HFFc6 (cell line): ENCODE results near the gene PIK3C2A. TPM values are rescaled to one million over a fixed set of nuclear protein-coding genes. Genes with fewer than 3 reads are reported as not detected.
"Not testable (repeated sequence)": the region's sequence is repeated elsewhere in the genome, so short reads cannot be mapped to it uniquely, and the experiment has no call there.

Source experiments
- DNase-seq: peaks from one replicate; pipeline ENCODE4 v3.0.0-alpha.2; 2018
- H3K27ac Mint-ChIP-seq: 2 replicates; pipeline ENCODE4 v1.8.0; 2020; ENCODE audit warnings: mild to moderate bottlenecking, mixed read lengths
- H3K27me3 Mint-ChIP-seq: 2 replicates; pipeline ENCODE4 v1.8.0; 2021; ENCODE audit warnings: mild to moderate bottlenecking, moderate library complexity, mixed read lengths; ENCODE audit not compliant: insufficient read depth
- H3K36me3 Mint-ChIP-seq: 2 replicates; pipeline ENCODE4 v1.8.0; 2021; ENCODE audit warnings: low read depth, mixed read lengths
- H3K4me1 Mint-ChIP-seq: 2 replicates; pipeline ENCODE4 v1.8.0; 2020; ENCODE audit warnings: low read depth, mixed read lengths
- H3K4me3 Mint-ChIP-seq: 2 replicates; pipeline ENCODE4 v1.8.0; 2020; ENCODE audit warnings: mild to moderate bottlenecking, moderate library complexity, mixed read lengths
- H3K9me3 Mint-ChIP-seq: 2 replicates; pipeline ENCODE4 v1.8.0; 2020; ENCODE audit warnings: mild to moderate bottlenecking, mixed read lengths
- total RNA-seq, 6 experiments: library from RNA; stranded (reverse); fragmentation: NEBNext Ultra II Directional; extraction: Animal tissue kit (Norgen Biotek cat#: 25700); gene quantifications; 2 replicates in 1 of 6; 3 replicates in 5 of 6; pipeline ENCODE4 v1.2.3, GENCODE V29; 2021
- TF ChIP-seq, protein P1 (sequence below): fragments of 200-600 bp; sonication (generic); IDR thresholded peaks from 2 replicates; pipeline ENCODE4 v1.5.0; 2021; ENCODE audit warnings: antibody characterized with exemption, mild to moderate bottlenecking

PIK3C2A gene
- total RNA-seq, 6 experiments from 2014 or later: 52.7 to 60.7 (median 57.6) TPM

DNA sequence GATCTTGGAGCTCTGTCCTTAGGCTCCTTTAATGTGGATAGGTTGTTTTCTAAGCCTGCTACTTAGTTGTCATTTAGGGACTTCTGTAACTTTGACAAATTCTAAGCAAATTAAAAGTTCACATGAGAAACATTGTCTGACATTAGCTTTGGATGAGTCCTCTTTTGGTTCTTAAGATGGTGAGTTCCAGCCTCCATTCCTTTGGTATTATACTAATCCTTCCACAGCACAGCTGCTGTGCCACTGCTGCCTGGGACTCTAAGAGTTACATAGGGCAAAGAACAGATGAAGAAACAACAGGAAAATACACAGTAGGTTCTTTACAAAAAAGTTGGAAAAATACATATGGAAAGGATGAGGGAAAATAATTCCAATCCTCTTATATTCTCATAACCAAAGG is 25.3 kb upstream of the PIK3C2A start:
- H3K4me1 Mint-ChIP-seq: peaks cover 12% of the 10 kb centered on the region
- H3K4me3 Mint-ChIP-seq: no peak overlapping the region
- H3K9me3 Mint-ChIP-seq: no peaks in the 10 kb centered on the region
- DNase-seq: no peak
- H3K36me3 Mint-ChIP-seq: no peaks in the 10 kb centered on the region
- no peaks in the 10 kb centered on the region; the same call in 1 of the 2 replicates for H3K27me3 Mint-ChIP-seq
- no peak overlapping the region for H3K27ac Mint-ChIP-seq
- TF ChIP-seq, protein P1, sequence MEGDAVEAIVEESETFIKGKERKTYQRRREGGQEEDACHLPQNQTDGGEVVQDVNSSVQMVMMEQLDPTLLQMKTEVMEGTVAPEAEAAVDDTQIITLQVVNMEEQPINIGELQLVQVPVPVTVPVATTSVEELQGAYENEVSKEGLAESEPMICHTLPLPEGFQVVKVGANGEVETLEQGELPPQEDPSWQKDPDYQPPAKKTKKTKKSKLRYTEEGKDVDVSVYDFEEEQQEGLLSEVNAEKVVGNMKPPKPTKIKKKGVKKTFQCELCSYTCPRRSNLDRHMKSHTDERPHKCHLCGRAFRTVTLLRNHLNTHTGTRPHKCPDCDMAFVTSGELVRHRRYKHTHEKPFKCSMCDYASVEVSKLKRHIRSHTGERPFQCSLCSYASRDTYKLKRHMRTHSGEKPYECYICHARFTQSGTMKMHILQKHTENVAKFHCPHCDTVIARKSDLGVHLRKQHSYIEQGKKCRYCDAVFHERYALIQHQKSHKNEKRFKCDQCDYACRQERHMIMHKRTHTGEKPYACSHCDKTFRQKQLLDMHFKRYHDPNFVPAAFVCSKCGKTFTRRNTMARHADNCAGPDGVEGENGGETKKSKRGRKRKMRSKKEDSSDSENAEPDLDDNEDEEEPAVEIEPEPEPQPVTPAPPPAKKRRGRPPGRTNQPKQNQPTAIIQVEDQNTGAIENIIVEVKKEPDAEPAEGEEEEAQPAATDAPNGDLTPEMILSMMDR: no peak

DNA sequence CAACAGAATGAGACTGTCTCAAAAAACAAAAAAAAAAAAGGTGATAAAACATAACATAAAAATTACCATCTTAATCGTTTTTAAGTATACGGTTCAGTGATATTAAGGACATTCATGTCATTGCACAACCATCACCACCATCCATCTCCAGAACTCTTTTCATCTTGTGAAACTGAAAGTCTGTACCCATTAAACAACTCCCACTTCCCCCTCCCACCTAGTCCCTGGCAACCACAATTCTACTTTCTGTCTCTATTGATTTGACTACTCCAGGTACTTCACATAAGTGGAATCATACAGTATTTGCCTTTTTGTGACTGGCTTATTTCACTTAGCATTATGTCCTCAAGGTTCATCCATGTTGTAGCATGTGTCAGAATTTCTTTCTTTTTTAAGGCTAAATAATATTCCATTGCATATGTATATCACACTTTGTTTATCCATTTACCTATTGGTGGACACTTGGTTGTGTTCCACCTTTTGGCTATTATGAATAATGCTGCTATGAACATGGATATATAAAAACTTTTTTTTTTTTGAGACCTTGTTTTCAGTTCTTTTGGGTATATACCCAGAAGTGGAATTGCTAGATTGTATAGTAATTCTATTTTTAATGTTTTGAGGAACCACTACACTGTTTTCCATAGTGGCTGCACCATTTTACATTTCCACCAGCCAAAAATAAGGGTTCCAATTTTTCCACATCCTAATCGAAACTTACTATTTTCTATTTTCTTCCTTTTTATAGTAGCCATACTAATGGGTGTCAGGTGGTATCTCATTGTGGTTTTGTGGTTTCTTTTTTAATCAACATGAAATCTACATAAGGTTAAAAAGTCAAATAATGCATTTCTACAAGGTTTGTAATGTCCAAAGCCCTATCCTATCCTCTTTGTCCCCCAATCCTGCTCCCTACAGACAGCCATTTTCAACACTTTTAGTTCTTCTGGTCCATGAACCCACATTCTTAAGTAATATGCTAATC is 23.4 kb upstream of the PIK3C2A start:
- Mint-ChIP-seq H3K9me3 (no peaks in the 10 kb centered on the region), H3K27me3 (no peaks in the 10 kb centered on the region; the same call in 1 of the 2 replicates), H3K27ac (no peak overlapping the region), H3K36me3 (no peaks in the 10 kb centered on the region), H3K4me3 (no peak overlapping the region), H3K4me1 (peaks cover 12% of the 10 kb centered on the region)
- DNase-seq: no peak
- TF ChIP-seq, protein P1: no peak

DNA sequence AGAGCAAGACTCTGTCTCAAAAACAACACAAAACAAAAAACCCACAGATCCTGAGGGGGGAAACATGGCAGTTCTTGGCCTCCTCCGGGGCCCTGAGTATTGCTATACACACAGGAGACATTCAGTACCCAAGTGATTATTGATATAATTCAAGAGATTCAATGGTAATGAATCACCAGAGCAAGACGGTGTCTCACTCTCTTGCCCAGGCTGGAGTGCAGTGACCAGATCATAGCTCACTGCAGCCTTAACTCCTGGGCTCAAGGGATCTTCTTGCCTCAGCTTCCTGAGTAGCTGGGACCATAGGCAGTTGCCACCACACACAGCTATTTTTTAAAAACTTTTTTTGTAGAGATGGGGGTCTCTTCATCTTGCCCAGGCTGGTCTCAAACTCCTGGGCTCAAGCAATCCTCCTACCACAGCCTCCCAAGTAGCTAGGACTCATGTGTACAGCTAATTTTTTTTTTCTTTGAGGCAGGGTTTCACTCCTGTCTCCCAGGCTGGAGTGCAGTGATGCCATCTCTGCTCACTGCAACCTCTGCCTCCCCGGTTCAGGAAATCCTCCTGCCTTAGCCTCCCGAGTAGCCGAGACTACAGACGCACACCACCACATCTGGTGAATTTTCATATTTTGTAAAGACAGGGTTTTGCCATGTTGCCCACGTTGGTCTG is 21.8 kb upstream of the PIK3C2A start:
- H3K4me3 Mint-ChIP-seq: no peak overlapping the region; the same call in 1 of the 2 replicates
- H3K36me3 Mint-ChIP-seq: no peaks in the 10 kb centered on the region
- H3K27ac Mint-ChIP-seq: no peak overlapping the region
- no peaks in the 10 kb centered on the region; the same call in 1 of the 2 replicates for H3K27me3 Mint-ChIP-seq
- TF ChIP-seq, protein P1: no peak
- peaks cover 16% of the 10 kb centered on the region for H3K4me1 Mint-ChIP-seq
- no peaks in the 10 kb centered on the region for H3K9me3 Mint-ChIP-seq
- DNase-seq: no peak

DNA sequence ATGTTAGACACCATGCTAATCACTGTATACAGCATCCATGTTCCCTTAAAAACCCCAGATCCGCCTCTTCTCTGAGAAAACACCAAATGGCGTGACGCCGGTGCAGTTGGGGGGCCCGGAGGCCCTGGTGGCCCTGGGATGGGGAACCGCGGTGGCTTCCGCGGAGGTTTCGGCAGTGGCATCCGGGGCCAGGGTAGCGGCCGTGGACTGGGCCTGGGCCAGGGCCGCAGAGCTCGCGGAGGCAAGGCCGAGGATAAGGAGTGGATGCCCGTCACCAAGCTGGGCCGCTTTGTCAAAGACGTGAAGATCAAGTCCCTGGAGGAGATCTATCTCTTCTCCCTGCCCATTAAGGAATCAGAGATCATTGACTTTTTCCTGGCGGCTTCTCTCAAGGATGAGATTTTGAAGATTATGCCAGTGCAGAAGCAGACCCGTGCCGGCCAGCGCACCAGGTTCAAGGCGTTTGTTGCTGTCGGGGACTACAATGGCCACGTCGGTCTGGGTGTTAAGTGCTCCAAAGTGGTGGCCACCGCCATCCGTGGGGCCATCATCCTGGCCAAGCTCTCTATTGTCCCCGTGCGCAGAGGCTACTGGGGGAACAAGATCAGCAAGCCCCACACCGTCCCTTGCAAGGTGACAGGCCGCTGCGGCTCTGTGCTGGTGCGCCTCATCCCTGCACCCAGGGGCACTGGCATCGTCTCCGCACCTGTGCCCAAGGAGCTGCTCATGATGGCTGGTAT is 20.6 kb upstream of the PIK3C2A start:
- H3K4me1 Mint-ChIP-seq: peaks cover 19% of the 10 kb centered on the region
- H3K4me3 Mint-ChIP-seq, DNase-seq, H3K9me3 Mint-ChIP-seq, H3K27me3 Mint-ChIP-seq, H3K36me3 Mint-ChIP-seq, H3K27ac Mint-ChIP-seq: not testable (repeated sequence)

DNA sequence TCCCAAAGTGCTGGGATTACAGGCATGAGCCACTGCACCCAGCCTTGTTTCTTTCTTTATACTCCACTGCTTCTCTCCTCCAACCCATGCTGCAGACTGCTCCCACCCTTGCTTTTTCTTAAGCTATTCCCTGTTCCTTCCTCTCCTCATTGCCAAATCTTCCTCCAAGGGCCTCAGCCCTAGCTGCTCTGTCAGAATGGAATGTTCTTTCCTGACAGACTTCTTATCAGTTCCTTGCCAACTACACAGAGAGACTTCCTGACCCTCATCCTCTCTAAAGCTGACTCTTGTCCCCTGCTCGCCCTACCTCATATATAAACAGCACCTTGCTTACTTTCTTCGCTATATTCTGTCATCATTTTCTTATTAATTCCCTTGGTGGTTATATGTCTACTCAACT is 16.9 kb upstream of the PIK3C2A start:
- no peak for DNase-seq
- peaks cover 35% of the 10 kb centered on the region for H3K4me1 Mint-ChIP-seq
- H3K36me3 Mint-ChIP-seq: no peaks in the 10 kb centered on the region
- no peaks in the 10 kb centered on the region for H3K27me3 Mint-ChIP-seq
- H3K9me3 Mint-ChIP-seq: no peaks in the 10 kb centered on the region
- no peak overlapping the region for H3K4me3 Mint-ChIP-seq
- H3K27ac Mint-ChIP-seq: no peak overlapping the region
- TF ChIP-seq, protein P1: no peak
